Lung microvascular endothelial cell (primary cell): ENCODE data around the gene DPYD. TPM values are rescaled to one million over a fixed set of nuclear protein-coding genes. Genes with fewer than 3 reads are reported as not detected.
"Not testable (repeated sequence)": the region's sequence is repeated elsewhere in the genome, so short reads cannot be mapped to it uniquely, and the experiment has no call there.

ENCODE experiments used
- DNase-seq, 2 donors: peaks; one replicate each; pipeline versions ENCODE4 v3.0.0 to v3.0.0-alpha.2; 2010; ENCODE audit warnings: low read depth in 2 of 2
- total RNA-seq: library from RNA; depleted of rRNA; stranded (reverse); fragments of >200 nt; gene quantifications from 2 replicates; pipeline ENCODE4 v1.2.1, GENCODE V29; 2014

The DPYD gene
- total RNA-seq, 1 donor from 2014 or later: 15.9 TPM

- no peak for DNase-seq
Observed at GRCh38 chr1:97373000-97373399, 547.8 kb downstream of the DPYD start.

- no peak for DNase-seq
Observed at GRCh38 chr1:97372531-97372930, 548.3 kb downstream of the DPYD start.

GRCh38 chr1:97368296-97368695, 552.5 kb downstream of the DPYD start:
- no peak for DNase-seq

DNA sequence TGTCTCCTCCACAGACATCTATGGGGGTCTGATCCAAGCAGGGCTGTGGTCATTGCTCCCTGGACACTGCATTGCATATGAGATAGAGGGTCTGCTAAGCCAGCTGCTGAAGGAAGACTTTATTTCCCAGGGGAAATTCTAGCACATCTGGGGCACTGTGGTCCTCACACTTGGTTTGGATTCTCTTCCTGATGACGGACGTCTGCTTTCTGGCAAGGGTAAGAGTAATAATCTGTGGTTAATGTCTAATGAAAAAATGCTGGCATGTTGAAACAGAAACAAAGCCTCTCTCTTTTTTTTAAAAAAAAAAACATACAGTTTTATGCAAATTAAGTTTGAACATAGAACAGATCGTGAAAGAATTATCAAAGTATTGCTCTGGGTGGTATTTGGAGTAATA, 553.9 kb downstream of the DPYD start:
- DNase-seq: no peak

GRCh38 chr1:97365026-97365425, 555.8 kb downstream of the DPYD start:
- DNase-seq: no peak

- no peak for DNase-seq
Observed at GRCh38 chr1:97364086-97364485, 556.7 kb downstream of the DPYD start.

GRCh38 chr1:97356309-97356708, 564.5 kb downstream of the DPYD start:
- no peak for DNase-seq

GRCh38 chr1:97352936-97353382, 567.9 kb downstream of the DPYD start:
- peak in 1 of 2 donors; percentile 9 for DNase-seq

DNA sequence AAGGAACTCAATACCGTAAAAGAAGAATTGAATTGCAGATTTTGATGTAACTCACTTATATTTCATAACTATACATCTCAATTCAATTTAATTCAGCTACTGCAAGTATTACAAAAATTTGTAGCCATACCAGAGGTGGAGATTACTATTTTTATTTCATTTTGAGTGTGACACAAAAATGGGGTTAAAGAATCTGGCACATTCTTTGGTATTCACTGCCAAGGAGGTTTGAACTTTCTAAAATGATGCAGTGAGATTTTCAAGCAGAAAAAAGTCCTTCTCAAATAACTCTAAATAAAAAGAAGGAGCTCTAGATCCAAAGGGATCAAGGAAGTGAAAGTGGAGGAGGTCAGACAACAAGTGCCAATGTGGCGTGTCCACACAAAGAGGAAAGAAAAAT, 569.0 kb downstream of the DPYD start:
- DNase-seq: no peak

- DNase-seq: no peak
Observed at GRCh38 chr1:97350662-97351061, 570.2 kb downstream of the DPYD start.

DNA sequence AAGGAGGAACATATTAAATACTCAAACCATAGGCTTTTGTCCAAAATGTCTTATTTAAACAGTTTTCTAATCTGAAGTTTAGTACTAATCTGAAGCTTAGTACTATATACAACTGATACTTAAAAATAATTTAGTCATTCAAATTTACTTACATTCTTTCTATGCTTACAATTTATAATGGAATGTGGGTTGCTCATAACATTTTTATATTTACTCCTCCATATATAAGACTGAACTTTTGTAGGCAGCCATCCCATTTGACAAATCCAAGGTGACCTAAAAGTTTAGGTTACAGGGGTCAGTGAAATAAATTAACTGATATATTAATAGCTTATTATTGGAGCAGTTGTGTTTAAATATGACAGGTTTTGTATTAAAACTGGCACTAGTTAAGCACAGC, 570.6 kb downstream of the DPYD start:
- no peak for DNase-seq

DNA sequence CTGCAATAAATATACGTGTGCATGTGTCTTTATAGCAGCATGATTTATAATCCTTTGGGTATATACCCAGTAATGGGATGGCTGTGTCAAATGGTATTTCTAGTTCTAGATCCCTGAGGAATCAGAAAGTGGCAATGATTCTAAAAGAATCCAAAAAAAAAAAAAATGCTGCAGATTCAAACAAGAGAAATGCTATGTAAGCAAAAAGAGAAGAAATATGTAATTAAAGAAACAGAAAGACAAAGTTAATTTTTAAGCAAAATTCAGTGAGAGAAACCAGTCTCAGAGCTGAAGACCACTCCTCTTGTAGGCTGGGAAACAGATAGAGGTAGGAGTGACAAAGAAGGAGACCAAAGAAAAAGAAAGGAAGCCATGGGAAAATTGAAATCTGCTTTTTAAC, 571.0 kb downstream of the DPYD start:
- DNase-seq: not testable (repeated sequence)

- no peak for DNase-seq
Observed at GRCh38 chr1:97348599-97349265, 572.1 kb downstream of the DPYD start.

DNA sequence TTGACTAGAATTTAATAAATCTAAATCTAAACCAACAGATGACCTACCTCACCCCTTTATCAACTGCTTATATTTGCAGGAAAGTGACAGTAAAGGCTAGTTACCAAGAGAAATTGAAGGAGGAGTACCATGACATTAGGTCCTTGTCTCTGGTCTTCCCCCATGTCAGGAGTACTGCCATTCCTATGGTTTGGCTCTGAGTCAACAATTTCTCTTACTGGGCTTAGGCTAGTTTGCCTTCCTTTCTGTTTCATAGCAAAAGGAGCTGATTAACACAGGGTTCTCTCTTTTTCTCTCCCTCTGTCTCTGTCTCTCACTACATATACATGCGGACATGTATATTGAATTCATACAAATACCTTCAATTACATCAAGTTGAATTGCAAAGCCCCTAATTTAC, 579.9 kb downstream of the DPYD start:
- DNase-seq: peak in 1 of 2 donors; percentile 36

GRCh38 chr1:97338347-97338746, 582.5 kb downstream of the DPYD start:
- DNase-seq: no peak

- peak in 1 of 2 donors; percentile 53 for DNase-seq
Observed at GRCh38 chr1:97337250-97338030, 583.4 kb downstream of the DPYD start.

- peak; percentile 38 to 40 for DNase-seq
Observed at GRCh38 chr1:97334454-97334853, 586.4 kb downstream of the DPYD start.

- peak in 1 of 2 donors; percentile 17 for DNase-seq
Observed at GRCh38 chr1:97332716-97333115, 588.1 kb downstream of the DPYD start.

DNA sequence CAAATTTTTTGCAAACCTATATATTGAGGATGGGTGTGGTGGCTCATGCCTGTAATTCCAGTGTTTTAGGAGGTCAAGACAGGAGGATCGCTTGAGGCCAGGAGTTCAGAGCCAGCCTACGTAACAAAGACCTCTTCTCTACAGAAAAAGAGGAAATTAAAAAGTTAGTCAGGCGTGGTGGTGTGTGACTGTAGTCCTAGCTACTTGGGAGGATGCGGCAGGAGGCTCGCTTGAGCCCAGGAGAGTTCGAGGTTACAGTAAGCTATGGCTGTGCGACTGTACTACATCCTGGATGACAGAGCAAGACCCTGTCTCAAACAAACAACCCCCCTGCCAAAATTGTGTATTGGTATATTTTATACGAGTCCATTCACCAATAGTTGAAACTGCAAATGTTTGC, 589.7 kb downstream of the DPYD start:
- no peak for DNase-seq

DNA sequence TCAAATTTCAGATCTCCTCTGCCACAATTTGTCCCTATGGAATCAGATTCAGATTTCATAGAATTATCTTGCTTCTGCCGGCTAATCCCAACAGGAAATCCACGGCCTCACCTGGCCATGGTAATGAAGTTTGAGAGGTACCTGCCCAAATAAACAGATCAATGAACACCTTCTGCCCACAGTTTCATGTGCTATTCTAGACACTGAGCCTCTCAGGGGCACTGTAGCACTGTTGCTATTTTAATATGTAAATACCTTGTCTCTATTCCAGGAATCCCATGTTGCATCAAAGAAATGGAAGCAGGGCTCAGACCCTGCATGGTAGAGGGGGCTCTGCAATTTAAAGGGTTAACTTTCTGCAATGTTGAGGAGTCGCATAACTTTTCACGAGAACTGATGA, 606.1 kb downstream of the DPYD start:
- DNase-seq: no peak

- DNase-seq: no peak
Observed at GRCh38 chr1:97308131-97308530, 612.7 kb downstream of the DPYD start.

DNA sequence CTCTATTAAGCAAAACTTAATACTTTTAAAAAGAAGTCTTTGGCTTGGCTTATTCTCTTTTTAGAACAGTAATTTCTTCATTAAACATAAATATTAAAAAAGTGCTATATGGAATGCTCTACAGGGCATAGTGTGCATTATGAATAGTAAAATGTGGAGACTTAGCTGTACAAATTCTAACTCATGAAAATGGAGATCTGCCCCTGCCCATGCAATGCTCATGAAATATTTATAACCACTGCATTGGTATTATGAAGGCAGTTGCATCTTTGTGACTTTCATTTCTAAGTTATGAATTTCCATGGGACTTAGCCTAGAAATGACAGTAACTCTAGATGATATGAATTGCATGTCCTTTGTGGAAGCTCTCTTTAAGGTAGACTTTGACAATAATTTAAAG, 613.3 kb downstream of the DPYD start:
- no peak for DNase-seq

GRCh38 chr1:97307151-97307550, 613.7 kb downstream of the DPYD start:
- DNase-seq: no peak
